Caco-2 (cell line): ENCODE results near the gene FMN1. TPM values are rescaled to one million over a fixed set of nuclear protein-coding genes. Genes with fewer than 3 reads are reported as not detected.
A peak's percentile ranks its signal among the peaks of the same experiment; 100 is the strongest.

ENCODE experiments used
- BruUV-seq: library from RNA; stranded (reverse); fragments of 400-500 nt; replicated peaks from 2 replicates; lab custom pipeline; 2021; lab: Mats Ljungman, UMichigan
- CTCF ChIA-PET: fragments of 300-600 bp; sonication (Branson Sonifier 250); formaldehyde crosslinking; loops from one replicate; lab custom pipeline; 2022; ENCODE audit warnings: antibody characterized with exemption; lab: Charles Lee
- POLR2A ChIA-PET: fragments of 300-600 bp; sonication (Branson Sonifier 250); formaldehyde crosslinking; loops from one replicate; lab custom pipeline; 2022; ENCODE audit warnings: antibody characterized with exemption; lab: Charles Lee
- DNase-seq, 2 experiments: peaks; one replicate each; pipeline versions ENCODE4 v3.0.0 to v3.0.0-alpha.2; 2020 to 2022
- H3K27me3 ChIP-seq: replicated peaks from 2 replicates; pipeline ENCODE4 v1.6.0; 2011; ENCODE audit warnings: low read length; ENCODE audit not compliant: control insufficient read depth, insufficient read depth
- H3K36me3 ChIP-seq: 2 replicates; pipeline ENCODE4 v1.5.1; 2011; ENCODE audit warnings: low read length; ENCODE audit not compliant: control insufficient read depth, insufficient read depth
- H3K4me1 ChIP-seq: fragments of 250-450 bp; sonication (Bioruptor Pico); 2 replicates; pipeline ENCODE4 v1.5.1; 2020; ENCODE audit warnings: mild to moderate bottlenecking
- H3K4me3 ChIP-seq: 2 replicates; pipeline ENCODE4 v1.5.1; 2011; ENCODE audit warnings: low read depth, mild to moderate bottlenecking, control low read depth, low read length
- H3K9me3 ChIP-seq: fragments of 250-450 bp; sonication (Bioruptor Pico); 2 replicates; pipeline ENCODE4 v1.5.1; 2020; ENCODE audit warnings: mild to moderate bottlenecking, moderate library complexity
- H3K27ac Mint-ChIP-seq: one replicate; pipeline ENCODE4 v1.8.0; 2022; ENCODE audit warnings: mixed read lengths; ENCODE audit not compliant: unreplicated experiment
- H3K27me3 Mint-ChIP-seq: one replicate; pipeline ENCODE4 v1.8.0; 2022; ENCODE audit warnings: mixed read lengths; ENCODE audit not compliant: insufficient read depth, unreplicated experiment
- H3K36me3 Mint-ChIP-seq: one replicate; pipeline ENCODE4 v1.8.0; 2022; ENCODE audit warnings: mild to moderate bottlenecking, mixed read lengths; ENCODE audit not compliant: insufficient read depth, unreplicated experiment
- H3K4me1 Mint-ChIP-seq: one replicate; pipeline ENCODE4 v1.8.0; 2022; ENCODE audit warnings: low read depth, mixed read lengths; ENCODE audit not compliant: unreplicated experiment
- H3K4me3 Mint-ChIP-seq: one replicate; pipeline ENCODE4 v1.8.0; 2022; ENCODE audit warnings: mild to moderate bottlenecking, moderate library complexity, mixed read lengths; ENCODE audit not compliant: unreplicated experiment
- H3K9me3 Mint-ChIP-seq: one replicate; pipeline ENCODE4 v1.8.0; 2022; ENCODE audit warnings: mixed read lengths; ENCODE audit not compliant: unreplicated experiment
- intact Hi-C: fragments of 100-400 bp; cut with micrococcal nuclease; formaldehyde crosslinking; loops from one replicate; pipeline ENCODE4 v1.10.0; 2022; ENCODE audit not compliant: unreplicated experiment
- total RNA-seq: library from RNA; stranded (reverse); gene quantifications from 2 replicates; pipeline ENCODE4 v1.2.3, GENCODE V29; 2022
- TF ChIP-seq, protein P1 (sequence below), 2 experiments: fragments of 200-600 bp in 1 of 2; IDR thresholded peaks; 1 replicate in 1 of 2; 2 replicates in 1 of 2; pipeline versions ENCODE4 v1.5.1 to v1.8.0; 2011 to 2022; ENCODE audit warnings: antibody characterized with exemption in 1 of 2, control low read depth in 1 of 2, inconsistent platforms in 1 of 2, low read depth in 1 of 2, low read length in 1 of 2, mild to moderate bottlenecking in 1 of 2, moderate library complexity in 1 of 2; ENCODE audit not compliant: insufficient read depth in 1 of 2, severe bottlenecking in 1 of 2, unreplicated experiment in 1 of 2

The FMN1 gene
- total RNA-seq, 1 experiment from 2014 or later = 1.6 TPM

DNA sequence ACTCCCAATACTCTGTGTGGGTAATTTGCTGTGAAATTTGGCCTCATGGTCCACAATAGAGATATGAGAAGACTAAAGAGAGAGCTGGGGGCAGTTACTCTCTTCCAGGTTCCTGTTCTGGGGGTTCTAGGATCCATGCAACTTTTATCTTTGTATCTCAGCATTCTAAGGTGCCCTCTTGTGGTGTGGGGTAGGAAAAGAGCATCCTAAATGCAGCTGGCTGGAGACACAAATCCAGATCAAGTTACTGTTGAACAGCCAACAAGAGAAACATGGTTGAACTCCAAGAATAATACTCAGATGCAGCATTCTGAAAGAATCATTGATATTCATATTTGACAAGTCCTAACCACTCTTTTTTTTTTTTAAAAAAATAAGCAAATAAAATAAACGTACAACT, 238.5 kb downstream of the FMN1 start:
- no peak overlapping the region for H3K27ac Mint-ChIP-seq
- intact Hi-C loops = loop anchor here (1.0 kb wide), 1 partner anchor 294 kb away; no protein-coding TSS in a partner anchor
- Histone ChIP-seq H3K4me1 (no peaks in the 10 kb centered on the region), H3K36me3 (no peaks in the 10 kb centered on the region), H3K9me3 (no peaks in the 10 kb centered on the region), H3K27me3 (no peaks in the 10 kb centered on the region), H3K4me3 (no peak overlapping the region)
- ChIA-PET CTCF (interaction anchor here (0.6 to 1.5 kb wide), 4 partner anchors 112 to 307 kb away, joined by 3 to 11 read pairs (median 4); no protein-coding TSS in a partner anchor), POLR2A (no interaction called here)
- no peaks in the 10 kb centered on the region for H3K4me1 Mint-ChIP-seq
- no TSS peak for BruUV-seq
- no peak overlapping the region for H3K4me3 Mint-ChIP-seq
- no peaks in the 10 kb centered on the region for H3K36me3 Mint-ChIP-seq
- DNase-seq = peak in 1 of 2 experiments; percentile 33
- no peaks in the 10 kb centered on the region for H3K9me3 Mint-ChIP-seq
- H3K27me3 Mint-ChIP-seq = peaks cover 2% of the 10 kb centered on the region
- TF ChIP-seq, protein P1, sequence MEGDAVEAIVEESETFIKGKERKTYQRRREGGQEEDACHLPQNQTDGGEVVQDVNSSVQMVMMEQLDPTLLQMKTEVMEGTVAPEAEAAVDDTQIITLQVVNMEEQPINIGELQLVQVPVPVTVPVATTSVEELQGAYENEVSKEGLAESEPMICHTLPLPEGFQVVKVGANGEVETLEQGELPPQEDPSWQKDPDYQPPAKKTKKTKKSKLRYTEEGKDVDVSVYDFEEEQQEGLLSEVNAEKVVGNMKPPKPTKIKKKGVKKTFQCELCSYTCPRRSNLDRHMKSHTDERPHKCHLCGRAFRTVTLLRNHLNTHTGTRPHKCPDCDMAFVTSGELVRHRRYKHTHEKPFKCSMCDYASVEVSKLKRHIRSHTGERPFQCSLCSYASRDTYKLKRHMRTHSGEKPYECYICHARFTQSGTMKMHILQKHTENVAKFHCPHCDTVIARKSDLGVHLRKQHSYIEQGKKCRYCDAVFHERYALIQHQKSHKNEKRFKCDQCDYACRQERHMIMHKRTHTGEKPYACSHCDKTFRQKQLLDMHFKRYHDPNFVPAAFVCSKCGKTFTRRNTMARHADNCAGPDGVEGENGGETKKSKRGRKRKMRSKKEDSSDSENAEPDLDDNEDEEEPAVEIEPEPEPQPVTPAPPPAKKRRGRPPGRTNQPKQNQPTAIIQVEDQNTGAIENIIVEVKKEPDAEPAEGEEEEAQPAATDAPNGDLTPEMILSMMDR (IDR thresholded peaks at IDR 0.05; ENCODE audit: insufficient read depth in 1 of 2, low read depth in 1 of 2, low read length in 1 of 2, severe bottlenecking in 1 of 2, unreplicated experiment in 1 of 2) = peak; percentile 22 to 58

DNA sequence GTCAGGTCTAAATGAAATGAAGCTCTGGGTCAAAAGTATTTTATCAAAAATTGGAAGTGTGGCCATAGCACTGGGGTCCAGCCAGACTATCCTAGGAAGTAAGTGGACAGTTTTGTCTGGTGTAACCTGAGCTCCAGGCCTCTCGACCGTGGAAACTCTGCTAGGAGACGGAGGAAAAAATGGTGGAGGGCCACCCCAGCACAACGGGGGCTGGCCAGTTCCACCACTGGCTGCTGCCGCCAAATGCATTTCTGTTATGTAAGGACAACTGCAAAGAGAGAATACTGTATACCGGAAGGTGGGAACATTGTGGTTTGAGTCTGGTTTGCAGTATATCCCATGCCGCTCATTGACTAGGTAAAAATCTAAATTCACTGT, 241.0 kb downstream of the FMN1 start:
- no peak overlapping the region for H3K4me3 Mint-ChIP-seq
- Histone ChIP-seq H3K4me3 (no peak overlapping the region), H3K36me3 (no peaks in the 10 kb centered on the region), H3K4me1 (no peaks in the 10 kb centered on the region), H3K27me3 (no peaks in the 10 kb centered on the region), H3K9me3 (no peaks in the 10 kb centered on the region)
- ChIA-PET POLR2A (interaction anchor here (0.6 kb wide), 1 partner anchor 1317 kb away, joined by 3 read pairs; no protein-coding TSS in a partner anchor), CTCF (interaction anchor here (2.0 kb wide), 1 partner anchor 17 kb away, joined by 6 read pairs; no protein-coding TSS in a partner anchor)
- DNase-seq = no peak
- intact Hi-C loops = no loop called here
- no peaks in the 10 kb centered on the region for H3K36me3 Mint-ChIP-seq
- TF ChIP-seq, protein P1 (IDR thresholded peaks at IDR 0.05; ENCODE audit: insufficient read depth in 1 of 2, low read depth in 1 of 2, low read length in 1 of 2, severe bottlenecking in 1 of 2, unreplicated experiment in 1 of 2) = no peak
- H3K27ac Mint-ChIP-seq = no peak overlapping the region
- no TSS peak for BruUV-seq
- peaks cover 2% of the 10 kb centered on the region for H3K27me3 Mint-ChIP-seq
- H3K9me3 Mint-ChIP-seq = no peaks in the 10 kb centered on the region
- H3K4me1 Mint-ChIP-seq = no peaks in the 10 kb centered on the region

DNA sequence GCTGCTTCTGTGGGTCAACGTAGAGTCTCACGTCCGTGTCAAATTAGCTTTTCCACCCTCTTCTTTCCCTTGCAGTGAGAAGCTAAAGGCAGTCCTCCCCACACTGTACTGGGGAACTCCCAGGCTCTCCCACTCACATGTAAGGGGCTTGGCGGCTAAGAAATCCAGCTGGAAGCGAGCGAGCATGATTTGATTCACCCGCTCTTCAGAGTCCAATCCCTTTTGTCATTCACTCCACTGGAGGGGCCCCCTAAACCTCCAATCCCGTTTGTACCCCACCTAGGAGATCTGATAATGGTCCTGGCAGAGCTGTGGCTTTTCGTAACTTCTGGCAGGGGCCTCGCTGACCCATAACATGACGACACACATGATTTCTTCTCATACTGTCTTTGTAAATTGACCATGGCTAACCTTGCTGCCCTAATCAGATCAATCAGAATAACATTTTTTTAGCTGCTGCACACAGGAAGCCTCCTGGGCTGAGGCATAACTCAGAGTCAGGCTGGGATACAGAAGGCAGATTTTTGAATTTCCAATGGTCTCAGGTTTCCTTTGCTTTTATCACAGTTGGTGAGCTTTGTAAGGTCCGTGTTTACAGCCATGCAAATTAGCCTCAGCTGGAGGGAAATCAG, 241.5 kb downstream of the FMN1 start:
- Mint-ChIP-seq H3K4me1 (no peaks in the 10 kb centered on the region), H3K9me3 (no peaks in the 10 kb centered on the region), H3K27ac (no peak overlapping the region), H3K27me3 (peaks cover 2% of the 10 kb centered on the region), H3K4me3 (no peak overlapping the region), H3K36me3 (no peaks in the 10 kb centered on the region)
- Histone ChIP-seq H3K27me3 (no peaks in the 10 kb centered on the region), H3K4me1 (no peaks in the 10 kb centered on the region), H3K4me3 (no peak overlapping the region), H3K36me3 (no peaks in the 10 kb centered on the region), H3K9me3 (no peaks in the 10 kb centered on the region)
- BruUV-seq = no TSS peak
- CTCF ChIA-PET = interaction anchor here (2.0 kb wide), 1 partner anchor 17 kb away, joined by 6 read pairs; no protein-coding TSS in a partner anchor
- DNase-seq = no peak
- TF ChIP-seq, protein P1 (IDR thresholded peaks at IDR 0.05; ENCODE audit: insufficient read depth in 1 of 2, low read depth in 1 of 2, low read length in 1 of 2, severe bottlenecking in 1 of 2, unreplicated experiment in 1 of 2) = no peak
- intact Hi-C loops = no loop called here
- POLR2A ChIA-PET = interaction anchor here (0.6 kb wide), 1 partner anchor 1316 kb away, joined by 3 read pairs; no protein-coding TSS in a partner anchor
